HL-60 (cell line): ENCODE measurements around the gene GNG7.
A peak's percentile ranks its signal among the peaks of the same experiment; 100 is the strongest.
"Not testable (repeated sequence)": the region's sequence is repeated elsewhere in the genome, so short reads cannot be mapped to it uniquely, and the experiment has no call there.

ENCODE experiments used
- DNase-seq, 2 experiments: peaks; one replicate each; pipeline ENCODE4 v3.0.0-alpha.2; 2010 to 2020; ENCODE audit warnings: low read depth in 1 of 2, low spot score in 1 of 2
- H3K27ac ChIP-seq: fragments of 250-450 bp; sonication (Bioruptor Pico); replicated peaks from 2 replicates; pipeline ENCODE4 v1.5.1; 2020; ENCODE audit warnings: mild to moderate bottlenecking, moderate library complexity
- H3K27me3 ChIP-seq: fragments of 250-450 bp; sonication (Bioruptor Pico); 2 replicates; pipeline ENCODE4 v1.5.1; 2021; ENCODE audit warnings: mild to moderate bottlenecking, moderate library complexity; ENCODE audit not compliant: insufficient read depth, poor library complexity, severe bottlenecking
- H3K4me3 ChIP-seq: replicated peaks from 2 replicates; pipeline ENCODE4 v1.5.1; 2011; ENCODE audit warnings: mild to moderate bottlenecking, control low read depth, low read length; ENCODE audit not compliant: insufficient read depth
- CTCF ChIP-seq: IDR thresholded peaks from one replicate; pipeline ENCODE4 v1.5.1; 2011; ENCODE audit warnings: low read length, control low read depth, inconsistent platforms; ENCODE audit not compliant: insufficient read depth
- GABPA ChIP-seq: IDR thresholded peaks from 2 replicates; pipeline ENCODE4 v1.6.1; 2012; ENCODE audit warnings: low read depth
- POLR2AphosphoS5 ChIP-seq: IDR thresholded peaks from 2 replicates; pipeline ENCODE4 v1.6.1; 2012; ENCODE audit warnings: low read depth
- REST ChIP-seq: IDR thresholded peaks from 2 replicates; pipeline ENCODE4 v1.6.1; 2012; ENCODE audit warnings: low read depth; ENCODE audit not compliant: insufficient replicate concordance
- SPI1 ChIP-seq: IDR thresholded peaks from 2 replicates; pipeline ENCODE4 v1.6.1; 2012; ENCODE audit warnings: low read depth, mild to moderate bottlenecking, borderline replicate concordance

GNG7 gene

GRCh38 chr19:2495130-2495641 is 207.3 kb downstream of the GNG7 start:
- H3K4me3 ChIP-seq: peak overlapping the region; percentile 51
- H3K27me3 ChIP-seq: no peaks in the 10 kb centered on the region

GRCh38 chr19:2494447-2495129 is 207.9 kb downstream of the GNG7 start:
- TF ChIP-seq REST (no peak), CTCF (no peak), POLR2AphosphoS5 (no peak)
- no peak overlapping the region for H3K27ac ChIP-seq
- DNase-seq: peak; percentile 41 to 65
- peaks cover 2% of the 10 kb centered on the region for H3K27me3 ChIP-seq
- peak overlapping the region; percentile 51 for H3K4me3 ChIP-seq

More at GRCh38 chr19:2495130-2495641, 207.3 kb downstream of the GNG7 start:
- TF ChIP-seq POLR2AphosphoS5: no peak
- no peak for TF ChIP-seq SPI1
- no peak for TF ChIP-seq CTCF
- TF ChIP-seq REST: no peak
- TF ChIP-seq GABPA: no peak
- H3K27ac ChIP-seq: no peak overlapping the region
- DNase-seq: peak in 1 of 2 experiments; percentile 16

- TF ChIP-seq CTCF (no peak), SPI1 (no peak), REST (no peak), POLR2AphosphoS5 (no peak), GABPA (no peak)
- Histone ChIP-seq H3K27me3 (peaks cover 4% of the 10 kb centered on the region), H3K4me3 (peak overlapping the region; percentile 51; the same call in 1 of the 2 replicates), H3K27ac (no peak overlapping the region)
- no peak for DNase-seq
These were observed 208.4 kb downstream of the GNG7 start for GRCh38 chr19:2494084-2494446.

GRCh38 chr19:2493448-2493847 is 209.0 kb downstream of the GNG7 start:
- not testable (repeated sequence) for H3K27ac ChIP-seq, DNase-seq, H3K27me3 ChIP-seq, H3K4me3 ChIP-seq
